Hippocampal formation (tissue), 2 donors: ENCODE measurements around the gene ZDHHC1.
"Not testable (repeated sequence)": the region's sequence is repeated elsewhere in the genome, so short reads cannot be mapped to it uniquely, and the experiment has no call there.

Experiments used
- DNase-seq, 2 donors: peaks; one replicate each; lab custom pipeline; 2025; lab: John Stamatoyannopoulos, UW

The ZDHHC1 gene

DNA sequence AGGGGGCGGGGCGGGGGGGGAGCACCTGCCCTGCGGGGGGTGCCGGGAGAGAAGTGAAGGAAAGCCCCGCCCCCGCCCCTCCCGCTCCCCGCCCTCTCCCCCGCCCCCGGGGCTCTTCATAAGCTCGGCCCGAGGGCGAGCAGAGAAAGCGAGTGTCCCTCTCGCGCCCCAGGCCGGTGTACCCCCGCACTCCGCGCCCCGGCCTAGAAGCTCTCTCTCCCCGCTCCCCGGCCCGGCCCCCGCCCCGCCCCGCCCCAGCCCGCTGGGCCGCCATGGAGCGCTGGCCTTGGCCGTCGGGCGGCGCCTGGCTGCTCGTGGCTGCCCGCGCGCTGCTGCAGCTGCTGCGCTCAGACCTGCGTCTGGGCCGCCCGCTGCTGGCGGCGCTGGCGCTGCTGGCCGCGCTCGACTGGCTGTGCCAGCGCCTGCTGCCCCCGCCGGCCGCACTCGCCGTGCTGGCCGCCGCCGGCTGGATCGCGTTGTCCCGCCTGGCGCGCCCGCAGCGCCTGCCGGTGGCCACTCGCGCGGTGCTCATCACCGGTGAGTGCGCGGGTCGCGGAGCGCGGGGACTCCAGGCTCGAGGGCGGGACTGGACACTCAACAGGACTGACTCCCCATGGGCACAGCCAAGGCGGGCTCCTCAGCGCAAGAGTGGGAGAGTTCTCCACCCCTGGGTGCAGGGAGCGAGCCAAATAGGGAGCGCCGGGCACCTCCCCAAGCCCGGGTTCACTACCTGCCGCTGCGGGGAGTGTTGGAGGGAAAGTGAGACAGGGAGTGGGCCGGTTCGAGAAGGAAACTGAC lies 14.9 kb upstream of the ZDHHC1 start, which contains the start of gene HSD11B2:
Gene HSD11B2 (plus strand): TSS at position 145 of the 798 bp plus-strand sequence. CDS start 128 bp downstream, at position 273.
- peak in 1 of 2 donors; percentile 38 for DNase-seq

DNA sequence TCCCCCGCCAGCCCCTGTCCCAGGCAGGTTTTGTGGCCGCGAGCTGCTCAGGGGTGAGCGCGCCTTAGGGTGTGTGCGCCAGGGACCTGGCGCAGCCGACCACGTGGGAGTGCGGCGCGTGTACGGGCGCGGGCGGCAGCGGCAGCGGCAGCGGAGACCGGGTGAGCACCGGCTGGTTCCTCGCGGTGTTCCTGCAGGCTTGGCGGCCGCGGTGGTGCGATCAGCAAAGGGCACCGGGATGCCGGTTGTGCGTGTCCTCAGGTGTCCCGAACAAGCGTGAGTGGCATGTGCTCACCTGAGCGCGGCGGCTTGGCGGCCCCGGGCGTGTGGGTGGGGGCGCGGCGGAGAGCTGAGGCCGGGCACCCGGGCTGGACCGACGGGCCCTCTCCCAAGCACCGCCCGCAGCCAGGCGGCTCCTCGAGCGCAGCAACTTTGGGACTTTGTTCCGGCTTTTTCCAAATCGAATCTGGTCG lies 14.3 kb upstream of the ZDHHC1 start:
- DNase-seq = no peak

DNA sequence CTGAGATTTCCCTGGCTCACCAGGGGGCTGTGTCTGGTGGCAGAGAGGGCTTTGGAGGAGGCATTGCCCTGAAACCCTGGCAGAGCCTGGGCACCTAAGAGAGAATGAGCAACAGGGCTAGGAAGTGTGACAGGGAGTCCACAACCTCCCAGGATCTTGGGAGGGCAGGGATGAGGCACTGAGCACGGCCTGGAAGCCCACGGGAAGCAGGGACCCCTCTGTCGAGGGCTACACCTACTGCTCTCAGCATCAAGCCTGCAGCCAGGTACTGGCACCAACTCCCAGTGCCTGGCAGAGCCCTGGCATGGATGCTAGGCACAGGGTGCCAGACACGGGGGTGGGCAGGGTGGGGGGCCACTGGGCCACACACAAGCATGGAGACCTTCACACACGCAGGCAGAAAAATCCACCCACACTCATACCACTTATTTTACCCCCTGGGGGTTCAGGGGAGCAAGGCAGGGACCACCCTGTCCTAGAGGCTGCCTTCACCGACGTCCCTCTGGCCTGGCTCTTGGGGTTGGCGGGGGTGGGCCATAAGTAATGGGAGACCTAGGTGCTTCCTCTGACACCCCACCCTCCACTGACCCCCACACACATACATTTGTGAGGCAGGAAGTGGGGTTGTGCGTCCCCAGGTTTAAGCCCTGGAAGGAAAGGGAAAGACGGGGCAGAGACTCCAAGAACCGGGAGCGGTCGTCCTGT lies 13.7 kb upstream of the ZDHHC1 start:
- DNase-seq = no peak

DNA sequence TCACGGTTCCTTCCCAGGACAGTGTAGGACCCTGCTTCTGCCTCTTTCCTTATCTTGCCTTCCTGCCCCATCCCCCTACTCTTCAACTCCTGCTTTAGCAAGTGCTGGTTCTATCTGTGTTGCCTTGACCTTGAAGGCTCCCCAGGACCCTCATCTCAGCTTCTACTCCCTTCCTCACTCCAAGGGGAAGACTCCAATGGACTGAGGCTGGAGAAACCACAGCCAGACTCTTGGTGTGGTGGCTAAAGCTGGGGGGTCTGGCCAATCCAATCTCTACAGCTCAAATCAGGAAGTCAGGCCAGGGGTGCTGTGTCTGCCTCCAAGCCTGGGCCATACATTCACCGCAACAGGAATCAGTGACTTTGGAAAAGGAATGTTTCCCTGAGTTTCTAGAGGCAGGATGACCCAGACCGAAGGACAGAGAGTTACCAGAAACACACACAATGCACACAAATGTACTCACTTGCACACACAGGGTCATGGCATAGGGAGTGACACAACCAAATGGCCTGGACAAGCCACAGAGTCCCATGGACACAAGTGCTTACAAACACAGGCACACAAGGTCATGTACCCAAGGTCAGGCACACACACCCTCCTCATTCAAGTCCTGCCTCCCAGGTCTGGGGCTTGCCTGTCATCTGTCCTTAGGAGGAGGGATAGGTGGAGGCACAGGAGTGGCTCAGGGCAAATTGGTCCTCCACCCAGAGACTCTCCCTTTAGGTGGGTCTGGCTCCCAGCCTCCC lies 12.9 kb upstream of the ZDHHC1 start:
- no peak for DNase-seq

DNA sequence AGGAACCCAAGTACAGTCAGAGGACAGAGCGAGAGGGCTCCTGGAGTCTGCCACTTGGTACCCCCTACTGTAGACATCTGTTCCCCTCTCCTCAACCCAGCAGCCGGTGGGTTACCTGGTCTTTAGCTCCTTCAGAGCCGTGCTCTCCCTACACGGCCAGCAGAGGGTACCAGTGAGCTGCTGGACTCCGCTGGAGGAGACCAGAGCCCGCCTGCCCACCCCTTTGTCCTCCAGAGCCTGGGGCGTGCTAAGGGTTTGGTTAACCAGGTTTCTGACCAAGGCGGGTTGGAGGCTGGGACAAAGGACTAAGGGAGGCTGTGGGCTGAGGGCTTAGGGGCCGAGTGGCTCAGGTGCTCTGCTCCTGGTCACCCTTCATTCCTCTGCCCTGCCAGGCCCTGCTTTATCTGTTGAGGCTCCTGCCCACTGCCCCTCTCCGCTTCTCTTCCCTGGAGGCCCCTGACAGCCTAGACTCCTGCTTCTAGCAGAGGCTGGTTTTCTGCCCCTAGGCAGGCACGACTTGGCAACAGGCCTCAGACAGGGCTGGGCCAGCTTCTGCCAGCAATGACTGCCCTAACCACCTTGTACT lies 12.0 kb upstream of the ZDHHC1 start:
- peak in 1 of 2 donors; percentile 13 for DNase-seq

DNA sequence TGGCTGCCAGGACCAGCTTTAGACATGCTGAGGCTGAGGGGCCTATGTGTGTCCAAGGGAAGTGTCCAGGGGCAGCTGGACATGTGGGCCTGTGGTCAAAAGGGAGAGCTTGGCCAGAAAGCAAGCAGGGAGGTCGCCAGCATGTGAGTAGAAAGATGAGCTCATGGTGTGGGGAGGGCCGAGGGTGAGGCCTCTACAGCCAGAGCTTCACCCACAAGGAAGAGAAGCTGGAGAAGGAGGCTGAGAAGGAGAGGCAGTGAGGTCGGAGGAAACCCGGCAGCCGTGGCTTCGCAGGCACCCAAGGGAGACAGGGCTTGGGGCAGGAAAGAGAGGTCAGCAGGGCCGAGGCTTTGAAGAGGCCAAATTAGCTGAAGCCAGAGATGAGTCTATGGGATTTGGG lies 10.7 kb upstream of the ZDHHC1 start:
- DNase-seq = no peak

DNA sequence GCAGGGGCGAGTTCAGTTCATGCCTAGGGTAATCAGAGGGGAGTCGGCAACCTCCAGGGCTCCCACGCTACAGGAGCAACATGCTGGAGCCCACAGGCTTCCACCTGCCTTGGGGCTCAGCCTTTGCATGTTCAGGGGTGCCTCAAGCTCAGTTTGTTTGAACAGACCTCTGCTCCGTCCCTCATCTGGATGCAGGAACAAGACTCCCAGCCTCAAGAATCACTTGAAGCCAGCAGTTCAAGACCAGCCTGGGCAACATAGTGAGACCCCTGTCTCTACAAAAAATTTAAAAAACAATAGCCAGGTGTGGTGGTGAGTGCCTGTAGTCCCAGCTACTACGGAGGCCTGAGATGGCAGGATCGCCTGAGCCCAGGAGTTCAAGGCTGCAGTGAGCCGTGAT lies 9.7 kb upstream of the ZDHHC1 start:
- DNase-seq = no peak

DNA sequence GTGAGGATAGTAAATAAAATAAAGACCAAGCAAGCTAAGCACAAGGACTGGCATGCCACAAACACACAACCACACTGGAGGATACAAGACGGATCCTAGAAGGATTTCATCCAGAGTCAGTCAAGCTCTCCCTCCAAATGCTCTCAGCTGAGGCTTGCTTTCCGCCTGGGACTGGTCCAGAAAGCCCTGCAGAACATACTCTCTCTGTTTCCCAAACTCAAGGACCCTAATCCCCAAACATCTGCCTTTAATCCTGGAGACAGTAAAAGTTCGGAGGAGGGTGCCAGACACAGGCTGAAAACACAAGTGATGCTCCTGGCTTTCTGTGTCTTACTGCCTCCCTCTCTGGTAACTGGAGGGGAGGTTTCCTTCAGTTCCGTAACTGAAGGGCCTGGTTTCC lies 9.3 kb upstream of the ZDHHC1 start:
- DNase-seq = no peak

DNA sequence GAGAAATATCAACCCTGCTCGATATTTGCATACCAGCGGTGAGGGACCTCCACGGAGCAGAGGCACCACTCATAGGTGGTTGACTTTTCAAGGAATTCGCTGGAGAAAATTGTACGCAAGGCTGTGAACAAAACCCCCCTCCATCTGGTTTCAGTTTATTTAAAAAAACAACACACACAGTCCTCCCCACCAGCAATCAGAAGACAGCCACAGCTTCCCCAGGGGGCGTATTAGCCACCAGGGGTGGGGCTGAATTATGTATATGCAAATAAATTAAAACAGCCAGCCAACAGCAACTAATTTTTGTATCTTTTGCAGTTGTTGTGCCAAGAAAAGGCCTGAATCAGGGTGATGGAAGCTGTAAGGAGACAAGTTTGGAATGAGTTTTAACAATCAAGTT lies 8.8 kb upstream of the ZDHHC1 start:
- no peak for DNase-seq

DNA sequence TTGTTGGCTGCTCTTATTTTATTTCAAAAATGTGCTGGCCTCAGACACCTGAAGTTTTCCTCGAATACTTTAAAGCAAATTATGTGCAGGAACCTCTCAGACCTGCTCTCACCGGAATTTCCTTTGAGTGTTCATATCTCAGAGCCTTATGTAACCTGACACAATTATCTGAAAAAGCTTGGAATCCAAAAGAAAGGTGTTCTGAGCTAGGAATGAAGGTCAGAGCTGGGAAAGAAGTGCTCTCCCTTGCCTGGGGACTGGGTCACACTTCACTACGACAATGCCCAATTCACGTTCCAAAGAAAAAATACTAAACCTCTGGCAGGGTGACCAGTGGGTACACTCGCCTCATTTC lies 8.0 kb upstream of the ZDHHC1 start:
- DNase-seq = no peak

DNA sequence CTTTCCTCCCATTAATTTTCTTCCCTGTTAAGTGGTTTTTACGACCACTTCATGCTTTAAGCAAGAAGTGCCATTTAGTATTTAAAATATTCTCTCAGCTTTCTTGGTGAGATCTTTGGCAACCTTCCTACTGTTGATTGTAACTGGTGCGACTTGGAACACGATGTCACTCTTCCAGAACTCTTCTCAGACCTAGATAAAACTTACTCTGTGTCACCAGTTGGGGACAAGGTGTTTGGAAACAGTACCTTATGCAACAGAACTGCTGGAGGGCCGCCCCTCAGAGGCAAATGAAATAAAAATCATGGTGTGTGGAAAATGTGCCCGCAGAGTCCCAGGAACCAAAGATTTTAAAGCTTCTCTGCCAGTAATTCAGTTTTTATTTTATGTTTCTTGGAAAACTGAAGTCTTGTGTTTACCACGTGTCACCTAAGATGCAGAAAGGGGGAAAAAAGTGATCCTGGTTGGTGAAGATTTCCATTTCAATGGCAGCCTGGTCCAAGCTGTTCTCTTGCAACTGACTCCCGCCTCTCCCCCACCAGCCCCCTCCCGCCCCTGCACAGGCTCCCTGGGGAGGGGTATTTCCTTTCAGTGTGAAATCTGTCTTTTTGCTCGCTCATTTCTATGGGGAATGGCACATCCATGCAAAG lies 7.5 kb upstream of the ZDHHC1 start:
- DNase-seq = no peak

DNA sequence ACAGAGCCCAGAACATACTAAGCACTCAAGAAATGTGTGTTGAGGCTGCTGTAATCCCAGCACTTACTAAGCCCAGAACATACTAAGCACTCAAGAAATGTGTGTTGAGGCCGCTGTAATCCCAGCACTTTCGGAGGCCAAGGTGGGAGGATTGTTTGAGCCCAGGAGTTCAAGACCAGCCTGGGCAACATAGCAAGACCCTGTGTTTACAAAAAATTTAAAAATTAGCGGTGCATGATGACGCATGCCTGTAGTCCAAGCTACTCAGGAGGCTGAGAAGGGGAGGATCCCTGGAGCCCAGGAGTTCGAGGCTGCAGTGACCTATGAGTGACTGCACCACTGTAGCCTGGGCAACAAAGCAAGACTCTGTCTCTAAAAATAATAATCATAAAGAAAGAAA lies 6.7 kb upstream of the ZDHHC1 start:
- no peak for DNase-seq

DNA sequence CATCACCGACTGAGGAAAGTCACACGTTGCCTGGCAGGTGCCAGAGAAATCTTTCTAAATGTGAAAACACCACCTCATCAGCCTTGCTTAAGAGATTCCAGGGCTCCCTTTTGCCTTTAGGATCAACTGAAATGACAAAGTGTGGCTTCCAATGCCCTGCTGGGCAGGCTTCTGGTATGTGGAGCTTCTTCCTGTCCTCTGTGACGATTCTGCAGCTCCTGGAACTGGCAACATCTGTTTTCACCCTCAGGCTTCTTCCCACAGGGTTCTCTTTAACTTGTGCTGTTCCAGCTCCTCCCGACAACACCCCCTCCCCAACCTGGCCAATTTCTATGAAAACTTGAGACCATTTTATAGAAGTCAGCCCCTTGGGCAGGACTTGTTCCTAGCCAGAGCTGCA lies 4.8 kb upstream of the ZDHHC1 start:
- DNase-seq = no peak

DNA sequence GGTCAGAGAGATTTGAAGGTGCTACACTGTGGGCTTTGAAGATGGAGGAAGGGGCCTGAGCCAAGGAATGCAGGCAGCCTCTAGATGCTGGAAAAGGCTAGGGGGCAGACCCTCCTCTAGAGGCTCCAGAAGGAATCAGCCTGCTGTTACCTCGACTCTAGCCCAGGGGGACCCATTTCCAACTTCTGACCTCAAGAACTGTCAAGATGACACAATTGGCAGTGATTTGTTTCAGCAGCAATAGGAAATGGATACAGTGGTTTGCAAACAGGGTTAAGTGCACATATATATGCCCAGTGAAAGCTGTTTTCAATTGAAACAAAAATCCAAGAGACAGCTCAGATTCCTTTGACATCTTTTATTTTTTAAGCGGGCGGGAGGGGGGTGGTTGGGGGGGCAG lies 3.7 kb upstream of the ZDHHC1 start:
- DNase-seq = no peak

DNA sequence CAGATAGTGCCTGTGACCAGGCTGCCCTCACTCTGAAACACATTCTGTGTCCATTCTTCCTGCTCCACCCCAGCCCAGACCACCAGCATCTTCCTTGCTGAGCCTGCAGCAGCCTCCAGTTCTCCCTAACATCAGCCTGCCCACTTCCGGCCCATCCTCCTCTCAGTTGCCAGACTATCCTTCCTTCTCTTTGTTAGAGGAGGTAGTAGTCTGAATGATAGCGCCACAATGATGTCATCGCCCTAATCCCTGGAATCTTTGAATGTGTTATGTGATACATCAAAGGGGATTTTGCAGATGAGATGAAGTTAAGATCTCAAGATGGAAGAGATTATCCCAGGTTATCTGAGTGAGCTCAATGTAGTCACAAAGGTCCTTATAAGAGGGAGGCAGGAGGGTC lies 3.2 kb upstream of the ZDHHC1 start:
- no peak for DNase-seq

DNA sequence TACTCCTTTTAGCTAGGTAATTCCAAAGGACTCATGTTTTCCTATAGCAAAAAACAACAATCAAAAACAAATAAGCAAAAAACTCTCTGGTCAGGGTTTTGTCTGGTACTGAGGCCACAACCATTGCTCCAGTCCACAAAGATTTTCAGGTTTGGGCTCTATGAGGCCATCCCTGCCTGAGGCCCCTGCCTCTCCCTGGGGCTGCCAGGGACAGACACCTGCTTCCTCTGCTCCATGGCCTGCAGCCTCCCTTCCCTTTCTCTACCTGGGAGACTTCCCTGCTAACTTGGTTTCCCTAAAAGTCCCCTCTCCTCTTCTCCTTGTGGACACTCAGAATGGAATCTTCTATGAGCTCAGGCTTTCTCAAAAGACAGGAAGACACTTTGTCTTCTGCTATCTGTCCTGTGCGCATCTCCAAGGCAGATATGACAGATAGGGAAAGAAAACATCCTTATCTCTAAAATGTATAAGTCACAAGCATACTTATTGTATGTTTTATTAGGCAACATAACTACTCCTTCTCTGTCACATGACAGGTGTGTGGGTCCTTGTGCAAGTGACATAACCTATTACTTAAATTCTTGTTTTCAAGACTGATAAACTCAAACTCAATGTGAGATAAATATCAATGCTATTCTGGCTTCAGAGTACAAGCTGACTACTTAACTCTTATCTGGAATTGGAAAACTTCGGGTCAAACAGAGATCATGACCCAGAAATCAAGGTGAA lies 1.2 kb upstream of the ZDHHC1 start:
- DNase-seq = no peak

DNA sequence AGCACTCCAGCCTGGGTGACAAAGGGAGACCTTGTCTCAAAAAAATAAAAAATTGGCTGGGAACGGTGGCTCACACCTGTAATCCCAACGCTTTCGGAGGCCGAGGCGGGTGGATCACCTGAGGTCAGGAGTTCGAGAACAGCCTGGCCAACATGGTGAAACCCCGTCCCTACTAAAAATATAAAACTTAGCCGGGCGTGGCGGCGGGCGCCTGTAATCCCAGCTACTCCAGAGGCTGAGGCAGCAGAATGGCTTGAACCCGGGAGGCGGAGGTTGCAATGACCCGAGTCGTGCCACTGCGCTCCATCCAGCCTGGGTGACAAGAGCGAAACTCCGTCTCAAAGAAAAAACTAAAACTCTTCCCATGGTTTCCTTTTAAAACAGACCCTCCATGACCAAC lies 856 bp downstream of the ZDHHC1 start:
- not testable (repeated sequence) for DNase-seq

DNA sequence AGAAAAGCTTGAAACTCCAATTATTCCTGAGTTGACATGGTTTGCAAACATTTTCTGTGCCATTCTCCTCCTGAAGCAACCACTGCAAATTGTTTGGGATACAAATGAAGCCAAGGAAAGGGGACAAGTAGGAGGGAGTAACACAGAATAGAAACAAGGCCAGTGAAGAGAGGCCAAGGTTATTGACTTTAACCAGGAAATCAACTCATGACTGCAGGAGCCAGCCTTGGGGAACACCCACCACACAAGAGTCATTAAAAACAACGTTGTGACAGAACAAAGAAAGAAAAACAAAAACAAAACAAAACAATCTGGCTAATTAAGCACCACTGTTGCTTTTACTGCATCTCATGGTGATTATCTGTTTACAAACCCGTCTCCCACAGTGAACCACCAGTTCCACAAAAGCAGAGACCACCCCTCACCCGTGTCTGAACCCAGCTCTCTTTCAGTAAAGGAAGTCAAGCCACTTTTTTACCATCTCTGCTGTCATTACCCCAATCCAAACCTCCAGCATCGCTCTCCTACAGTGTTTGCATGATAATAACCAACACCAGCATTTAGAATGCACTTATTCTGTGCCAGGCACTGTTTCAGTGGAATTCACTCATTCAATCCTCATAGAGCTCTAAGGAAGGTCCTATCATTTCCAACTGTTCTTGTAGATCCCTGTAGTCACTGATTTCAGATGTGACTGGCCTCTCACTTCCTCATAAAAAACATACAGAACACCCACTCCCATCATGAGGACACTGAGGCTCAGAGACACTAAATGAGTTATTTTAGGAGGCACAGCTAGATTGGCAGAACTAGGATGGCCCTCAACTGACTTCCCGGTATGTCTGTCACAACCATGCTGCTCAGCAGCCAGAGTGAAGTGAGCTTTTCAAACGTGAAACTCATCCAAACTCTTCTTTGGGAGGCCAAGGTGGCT lies 2.0 kb downstream of the ZDHHC1 start:
- no peak for DNase-seq

DNA sequence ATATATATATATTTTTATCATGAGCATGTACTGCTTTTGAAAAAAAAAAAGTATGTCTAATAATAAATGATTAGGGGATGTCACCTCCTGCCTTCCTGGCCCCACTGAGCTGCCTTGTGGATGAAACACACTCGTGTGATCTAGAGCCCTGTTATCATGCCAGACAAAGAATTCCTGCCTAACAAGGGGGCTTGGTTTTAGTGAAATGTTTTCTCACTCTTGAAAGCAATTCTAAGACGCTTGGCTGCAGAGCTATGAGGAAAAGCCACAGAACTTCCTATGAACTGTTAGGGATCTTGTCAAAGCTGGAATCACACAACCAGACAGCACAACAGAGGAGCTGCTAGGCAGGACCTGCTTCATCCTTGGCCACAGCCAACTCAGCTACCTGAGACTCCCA lies 4.0 kb downstream of the ZDHHC1 start:
- no peak for DNase-seq

DNA sequence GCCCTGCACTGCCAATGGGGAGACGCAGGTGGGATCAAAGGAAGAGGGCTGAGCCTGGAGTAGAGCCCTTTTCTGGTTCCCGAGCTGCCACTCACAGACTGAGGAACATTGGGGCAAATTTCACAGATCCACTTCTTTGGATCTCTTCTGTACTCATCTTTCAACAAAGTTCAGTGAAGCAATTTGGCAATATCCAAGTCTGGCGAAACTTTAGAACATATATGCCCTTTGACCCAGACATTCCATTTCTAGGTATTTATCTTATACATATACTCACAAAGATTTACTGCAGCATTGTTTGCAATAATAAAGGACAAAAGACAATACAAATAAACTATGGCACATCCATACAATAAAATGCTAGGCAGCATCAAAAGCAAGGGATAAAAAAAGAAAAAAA lies 4.9 kb downstream of the ZDHHC1 start:
- DNase-seq = no peak
